Naive thymus-derived CD4-positive, alpha-beta T cell (primary cell): ENCODE data around the gene PGRMC1. TPM values are rescaled to one million over a fixed set of nuclear protein-coding genes. Genes with fewer than 3 reads are reported as not detected.
A peak's percentile ranks its signal among the peaks of the same experiment; 100 is the strongest.

ENCODE experiments used
- ATAC-seq: fragments of 150-1000 bp; cut with Tn5 transposase; 2 replicates; pipeline ENCODE4 v1.10.0; 2021; ENCODE audit warnings: mild to moderate bottlenecking, moderate library complexity
- CTCF ChIA-PET: fragments of 350-600 bp; sonication (Branson Sonifier 250); formaldehyde crosslinking; loops from one replicate; lab custom pipeline; 2021; ENCODE audit warnings: antibody characterized with exemption; lab: Charles Lee
- POLR2A ChIA-PET: fragments of 350-600 bp; sonication (Branson Sonifier 250); formaldehyde crosslinking; loops from one replicate; lab custom pipeline; 2021; ENCODE audit warnings: antibody characterized with exemption, inconsistent platforms; lab: Charles Lee
- DNase-seq, 9 donors: peaks; one replicate each; pipeline versions ENCODE4 v3.0.0 to v3.0.0-alpha.2; 2020 to 2022; ENCODE audit warnings: mixed read lengths in 1 of 9
- H3K27ac ChIP-seq: one replicate; pipeline ENCODE4 v1.7.0; 2013; ENCODE audit warnings: mild to moderate bottlenecking, low read depth, low read length, moderate library complexity
- H3K27me3 ChIP-seq, 2 donors: one replicate each; pipeline ENCODE4 v1.7.0; 2013; ENCODE audit warnings: low read length in 2 of 2, mild to moderate bottlenecking in 2 of 2, moderate library complexity in 2 of 2; ENCODE audit not compliant: control insufficient read depth in 2 of 2, insufficient read depth in 2 of 2
- H3K36me3 ChIP-seq, 3 experiments: 1 replicate in 2 of 3; 2 replicates in 1 of 3; pipeline ENCODE4 v1.7.0; 2013; ENCODE audit warnings: low read length in 3 of 3, mild to moderate bottlenecking in 3 of 3, moderate library complexity in 1 of 3; ENCODE audit not compliant: insufficient read depth in 3 of 3, control insufficient read depth in 2 of 3
- H3K4me1 ChIP-seq, 2 donors: one replicate each; pipeline ENCODE4 v1.7.0; 2013; ENCODE audit warnings: low read length in 2 of 2, mild to moderate bottlenecking in 2 of 2, moderate library complexity in 1 of 2; ENCODE audit not compliant: control insufficient read depth in 2 of 2, insufficient read depth in 2 of 2
- H3K4me3 ChIP-seq: 2 replicates; pipeline ENCODE4 v1.7.0; 2013; ENCODE audit warnings: mild to moderate bottlenecking, low read length
- H3K9me3 ChIP-seq, 3 experiments: 1 replicate in 2 of 3; 2 replicates in 1 of 3; pipeline ENCODE4 v1.7.0; 2013; ENCODE audit warnings: low read length in 3 of 3; ENCODE audit not compliant: control insufficient read depth in 2 of 3
- H3K27ac Mint-ChIP-seq, 9 donors: one replicate each; pipeline ENCODE4 v1.8.0; 2020 to 2022; ENCODE audit warnings: mixed read lengths in 9 of 9, mild to moderate bottlenecking in 8 of 9, moderate library complexity in 5 of 9, inconsistent platforms in 2 of 9
- H3K27me3 Mint-ChIP-seq, 5 donors: one replicate each; pipeline ENCODE4 v1.8.0; 2021 to 2022; ENCODE audit warnings: mixed read lengths in 5 of 5, mild to moderate bottlenecking in 1 of 5
- H3K36me3 Mint-ChIP-seq, 5 donors: one replicate each; pipeline ENCODE4 v1.8.0; 2020 to 2022; ENCODE audit warnings: mixed read lengths in 5 of 5, mild to moderate bottlenecking in 3 of 5, inconsistent platforms in 1 of 5
- H3K4me1 Mint-ChIP-seq, 7 donors: one replicate each; pipeline ENCODE4 v1.8.0; 2020 to 2022; ENCODE audit warnings: mixed read lengths in 7 of 7, mild to moderate bottlenecking in 3 of 7, inconsistent platforms in 1 of 7
- H3K4me3 Mint-ChIP-seq, 10 donors: one replicate each; pipeline ENCODE4 v1.8.0; 2020 to 2022; ENCODE audit warnings: mild to moderate bottlenecking in 10 of 10, mixed read lengths in 10 of 10, moderate library complexity in 6 of 10, inconsistent platforms in 2 of 10
- H3K9me3 Mint-ChIP-seq, 11 donors: one replicate each; pipeline ENCODE4 v1.8.0; 2020 to 2022; ENCODE audit warnings: mixed read lengths in 11 of 11, mild to moderate bottlenecking in 4 of 11, inconsistent platforms in 1 of 11, moderate library complexity in 1 of 11
- intact Hi-C, 2 donors: fragments of 100-400 bp; cut with micrococcal nuclease; formaldehyde crosslinking; loops; one replicate each; pipeline ENCODE4 v1.15.1; 2023
- polyA plus RNA-seq, 2 donors: library from polyadenylated mRNA; unstranded; fragments of 300-500 nt; fragmentation: Illumina TruSeq; gene quantifications; one replicate each; pipeline ENCODE4 v1.2.3, GENCODE V29; 2021
- total RNA-seq, 6 experiments: library from RNA in 5 of 6; stranded (reverse) in 5 of 6; gene quantifications; 1 replicate in 5 of 6; 2 replicates in 1 of 6; pipeline ENCODE4 v1.2.3 and lab custom pipeline; 2021 to 2026

The PGRMC1 gene
- total RNA-seq: 10 to 100 TPM in 4 of 5 experiments, 1 to 10 TPM in 1; 9.5 to 28.4 (median 11.9) TPM
- 10 to 100 TPM; 17.6 to 18.4 TPM for polyA plus RNA-seq
- total RNA-seq (lab: John Stamatoyannopoulos, UW): 12.1 reads per million, percentile 40 among the genes with 10 or more reads in this experiment

- Histone ChIP-seq H3K4me3 (peak within 1 kb of the TSS; percentile 68), H3K9me3 (no peaks in the 10 kb centered on the region), H3K4me1 (peaks cover 8 to 11% of the 10 kb centered on the region in 2 donors), H3K27me3 (no peaks in the 10 kb centered on the region), H3K27ac (peak within 1 kb of the TSS; percentile 74), H3K36me3 (peaks cover 0 to 7% (median 0%) of the 10 kb centered on the region in 3 experiments)
- DNase-seq (peak; percentile 60 to 84 (median 79)), ATAC-seq (peak; percentile 98)
- H3K9me3 Mint-ChIP-seq: peaks cover 0 to 2% (median 0%) of the 10 kb centered on the region in 11 donors
- H3K27me3 Mint-ChIP-seq: peaks cover 0 to 29% (median 0%) of the 10 kb centered on the region in 5 donors
- peaks cover 0 to 6% (median 0%) of the 10 kb centered on the region in 5 donors for H3K36me3 Mint-ChIP-seq
- intact Hi-C loops: loop anchor here (1.0 to 10.0 kb wide), 9 partner anchors 37 to 890 kb away; partner anchors contain the start of genes NDUFA1 (in 2 of the 2), RNF113A (in 2 of the 2), WDR44 (in 2 of the 2) and LONRF3 (in 1 of the 2)
- ChIA-PET CTCF (no interaction called here), POLR2A (interaction anchor here (0.9 kb wide), 2 partner anchors 11 to 39 kb away, joined by 3 to 4 read pairs; no protein-coding TSS in a partner anchor)
- H3K4me3 Mint-ChIP-seq: peak within 1 kb of the TSS; percentile 83 to 93 (median 90)
- peaks cover 13 to 36% (median 31%) of the 10 kb centered on the region in 7 donors for H3K4me1 Mint-ChIP-seq
- H3K27ac Mint-ChIP-seq: peak within 1 kb of the TSS; percentile 49 to 88 (median 79)
These were observed at the start of gene PGRMC1 for GRCh38 chrX:119235872-119236622. Gene PGRMC1 (plus strand): TSS chrX:119236285. CDS start chrX:119236364, 79 bp downstream.

- Histone ChIP-seq H3K36me3 (no peaks in the 10 kb centered on the region), H3K27me3 (no peaks in the 10 kb centered on the region), H3K4me3 (no peak overlapping the region), H3K9me3 (no peaks in the 10 kb centered on the region), H3K27ac (no peak overlapping the region), H3K4me1 (no peaks in the 10 kb centered on the region)
- H3K4me1 Mint-ChIP-seq: no peaks in the 10 kb centered on the region
- CTCF ChIA-PET: no interaction called here
- H3K27ac Mint-ChIP-seq: no peak overlapping the region
- DNase-seq (no peak), ATAC-seq (no peak)
- H3K27me3 Mint-ChIP-seq: peaks cover 0 to 7% (median 0%) of the 10 kb centered on the region in 5 donors
- H3K9me3 Mint-ChIP-seq: no peaks in the 10 kb centered on the region
- H3K4me3 Mint-ChIP-seq: no peak overlapping the region
- intact Hi-C loops: no loop called here
- POLR2A ChIA-PET: no interaction called here
- no peaks in the 10 kb centered on the region for H3K36me3 Mint-ChIP-seq
These were observed 49.3 kb upstream of the PGRMC1 start for GRCh38 chrX:119186763-119187162.

GRCh38 chrX:119187298-119187697, 48.8 kb upstream of the PGRMC1 start:
- DNase-seq (no peak), ATAC-seq (no peak)
- H3K36me3 ChIP-seq: no peaks in the 10 kb centered on the region
- no peaks in the 10 kb centered on the region for H3K9me3 Mint-ChIP-seq
- H3K4me3 ChIP-seq: no peak overlapping the region
- no peaks in the 10 kb centered on the region for H3K36me3 Mint-ChIP-seq
- H3K27ac Mint-ChIP-seq: no peak overlapping the region
- ChIA-PET POLR2A (no interaction called here), CTCF (no interaction called here)
- H3K27me3 Mint-ChIP-seq: peaks cover 0 to 7% (median 0%) of the 10 kb centered on the region in 5 donors
- no peak overlapping the region for H3K4me3 Mint-ChIP-seq
- H3K27me3 ChIP-seq: no peaks in the 10 kb centered on the region
- H3K9me3 ChIP-seq: no peaks in the 10 kb centered on the region
- intact Hi-C loops: no loop called here
- no peaks in the 10 kb centered on the region for H3K4me1 ChIP-seq
- H3K27ac ChIP-seq: no peak overlapping the region
- H3K4me1 Mint-ChIP-seq: no peaks in the 10 kb centered on the region

- DNase-seq: no peak
- POLR2A ChIA-PET: no interaction called here
- Histone ChIP-seq H3K4me1 (no peaks in the 10 kb centered on the region), H3K36me3 (no peaks in the 10 kb centered on the region), H3K27me3 (no peaks in the 10 kb centered on the region), H3K27ac (no peak overlapping the region), H3K9me3 (no peaks in the 10 kb centered on the region), H3K4me3 (no peak overlapping the region)
- Mint-ChIP-seq H3K4me3 (no peak overlapping the region), H3K27ac (no peak overlapping the region), H3K4me1 (no peaks in the 10 kb centered on the region), H3K36me3 (no peaks in the 10 kb centered on the region), H3K27me3 (peaks cover 0 to 2% (median 0%) of the 10 kb centered on the region in 5 donors), H3K9me3 (no peaks in the 10 kb centered on the region)
- CTCF ChIA-PET: no interaction called here
- intact Hi-C loops: no loop called here
- ATAC-seq: no peak
These were observed 47.0 kb upstream of the PGRMC1 start for GRCh38 chrX:119189115-119189514.

- POLR2A ChIA-PET: no interaction called here
- Histone ChIP-seq H3K27me3 (no peaks in the 10 kb centered on the region), H3K4me1 (no peaks in the 10 kb centered on the region), H3K27ac (no peak overlapping the region), H3K9me3 (no peaks in the 10 kb centered on the region), H3K36me3 (no peaks in the 10 kb centered on the region), H3K4me3 (no peak overlapping the region)
- DNase-seq (no peak), ATAC-seq (no peak)
- H3K4me1 Mint-ChIP-seq: no peaks in the 10 kb centered on the region
- H3K4me3 Mint-ChIP-seq: no peak overlapping the region
- peaks cover 0 to 2% (median 0%) of the 10 kb centered on the region in 5 donors for H3K27me3 Mint-ChIP-seq
- H3K27ac Mint-ChIP-seq: no peak overlapping the region
- CTCF ChIA-PET: no interaction called here
- intact Hi-C loops: no loop called here
- H3K9me3 Mint-ChIP-seq: no peaks in the 10 kb centered on the region
- no peaks in the 10 kb centered on the region for H3K36me3 Mint-ChIP-seq
These were observed 46.5 kb upstream of the PGRMC1 start for GRCh38 chrX:119189595-119189994.

- Mint-ChIP-seq H3K4me1 (no peaks in the 10 kb centered on the region), H3K27ac (no peak overlapping the region), H3K4me3 (no peak overlapping the region), H3K9me3 (no peaks in the 10 kb centered on the region), H3K36me3 (no peaks in the 10 kb centered on the region), H3K27me3 (peaks cover 0 to 3% (median 0%) of the 10 kb centered on the region in 5 donors)
- H3K27me3 ChIP-seq: no peaks in the 10 kb centered on the region
- no peaks in the 10 kb centered on the region for H3K36me3 ChIP-seq
- DNase-seq (no peak), ATAC-seq (no peak)
- no peak overlapping the region for H3K4me3 ChIP-seq
- CTCF ChIA-PET: no interaction called here
- POLR2A ChIA-PET: no interaction called here
- intact Hi-C loops: no loop called here
- no peaks in the 10 kb centered on the region for H3K9me3 ChIP-seq
- H3K4me1 ChIP-seq: no peaks in the 10 kb centered on the region
- H3K27ac ChIP-seq: no peak overlapping the region
These were observed 45.9 kb upstream of the PGRMC1 start for GRCh38 chrX:119190091-119190681.
